Right lobe of liver (tissue), 6 donors: ENCODE data around the gene RBP3. TPM values are rescaled to one million over a fixed set of nuclear protein-coding genes. Genes with fewer than 3 reads are reported as not detected.

Experiments used
- ATAC-seq, 4 donors: fragments of 200-7000 bp; cut with Tn5 transposase; one replicate each; pipeline ENCODE4 v1.9.1; 2020; ENCODE audit warnings: mild to moderate bottlenecking in 4 of 4, moderate library complexity in 4 of 4
- DNase-seq, 3 donors: peaks; one replicate each; pipeline ENCODE4 v3.0.0-alpha.2; 2020
- H3K27ac ChIP-seq, 3 donors: fragments of 200-600 bp; one replicate each; pipeline ENCODE4 v1.8.0; 2022
- H3K27me3 ChIP-seq, 2 donors: fragments of 200-600 bp; one replicate each; pipeline ENCODE4 v1.8.0; 2022
- H3K36me3 ChIP-seq, 4 donors: fragments of 200-600 bp; sonication (generic) in 1 of 4; one replicate each; pipeline versions ENCODE4 v1.5.1 to v1.8.0; 2017 to 2022; ENCODE audit warnings: control low read depth in 1 of 4
- H3K4me1 ChIP-seq, 4 donors: fragments of 200-600 bp; sonication (generic) in 1 of 4; one replicate each; pipeline versions ENCODE4 v1.5.1 to v1.8.0; 2017 to 2022; ENCODE audit warnings: control low read depth in 1 of 4
- H3K4me3 ChIP-seq, 3 donors: fragments of 200-600 bp; one replicate each; pipeline ENCODE4 v1.8.0; 2022
- H3K9me3 ChIP-seq, 4 donors: fragments of 200-600 bp; sonication (generic) in 1 of 4; one replicate each; pipeline versions ENCODE4 v1.5.1 to v1.8.0; 2017 to 2022; ENCODE audit warnings: control low read depth in 1 of 4
- CTCF ChIP-seq, 4 donors: fragments of 200-600 bp in 3 of 4; fragments of 450-650 bp in 1 of 4; IDR thresholded peaks; one replicate each; pipeline versions ENCODE4 v1.5.1 to v1.8.0; 2016 to 2022; ENCODE audit warnings: antibody characterized with exemption in 4 of 4, mild to moderate bottlenecking in 2 of 4
- POLR2A ChIP-seq: fragments of 450-650 bp; IDR thresholded peaks from one replicate; pipeline ENCODE4 v1.6.1; 2017; ENCODE audit warnings: antibody characterized with exemption, mild to moderate bottlenecking
- WGBS: methylation state at CpG from one replicate; pipeline ENCODE4 v1.1.6; 2018; ENCODE audit warnings: low coverage, low lambda C conversion rate; ENCODE audit not compliant: insufficient coverage; ENCODE audit errors: missing lambda C conversion rate; 5-methylcytosine and 5-hydroxymethylcytosine counted together
- intact Hi-C, 2 donors: fragments of 100-400 bp; cut with DNase I; formaldehyde crosslinking; loops; one replicate each; pipeline versions ENCODE4 v1.11.2 to v1.14.1; 2022
- total RNA-seq, 6 experiments: library from RNA; depleted of rRNA in 2 of 6; stranded (reverse); fragments of >200 nt in 2 of 6; fragmentation: NEBNext Ultra II Directional in 3 of 6; extraction: Animal tissue kit (Norgen Biotek cat#: 25700) in 3 of 6; gene quantifications; one replicate each; pipeline versions ENCODE4 v1.1.0 to v1.2.4, GENCODE V29; 2016 to 2023
- donor health status: DM: no; HTN: yes; CAD: no.
- donor health status: DM: no; HTN: no; CAD: no.
- donor health status: DM: no; HTN: no; CAD: no.
- donor health status: DM: no; HTN: yes; CAD: no.
- donor health status: DM: no; HTN: yes; CAD: no.

RBP3 gene
- total RNA-seq, 6 experiments from 2014 or later, result not detected

- Histone ChIP-seq H3K4me3 (no peak overlapping the region), H3K36me3 (no peaks in the 10 kb centered on the region), H3K4me1 (no peaks in the 10 kb centered on the region), H3K9me3 (no peaks in the 10 kb centered on the region), H3K27ac (no peak overlapping the region), H3K27me3 (no peaks in the 10 kb centered on the region)
- intact Hi-C loops, result no loop called here
- TF ChIP-seq POLR2A (no peak), CTCF (IDR thresholded peaks at IDR 0.05) (no peak)
- DNase-seq (peak in 1 of 3 donors; percentile 30), ATAC-seq (no peak)
- 100% methylated on average over 1 of the region's 3 CpGs for WGBS
These were observed 10.3 kb downstream of the RBP3 start for GRCh38 chr10:47358457-47358856.

GRCh38 chr10:47359101-47359500, 10.9 kb downstream of the RBP3 start:
- 66% methylated on average over 2 of the region's 2 CpGs for WGBS
- Histone ChIP-seq H3K4me1 (no peaks in the 10 kb centered on the region), H3K9me3 (no peaks in the 10 kb centered on the region), H3K27me3 (no peaks in the 10 kb centered on the region), H3K4me3 (no peak overlapping the region), H3K36me3 (no peaks in the 10 kb centered on the region), H3K27ac (no peak overlapping the region)
- TF ChIP-seq CTCF (IDR thresholded peaks at IDR 0.05) (no peak), POLR2A (no peak)
- intact Hi-C loops, result no loop called here
- ATAC-seq (no peak), DNase-seq (peak in 1 of 3 donors; percentile 16)

GRCh38 chr10:47359626-47360418, 11.7 kb downstream of the RBP3 start:
- DNase-seq (no peak), ATAC-seq (no peak)
- TF ChIP-seq CTCF (IDR thresholded peaks at IDR 0.05) (no peak), POLR2A (no peak)
- H3K36me3 ChIP-seq, result no peaks in the 10 kb centered on the region
- H3K9me3 ChIP-seq, result no peaks in the 10 kb centered on the region
- H3K27me3 ChIP-seq, result no peaks in the 10 kb centered on the region
- H3K4me1 ChIP-seq, result no peaks in the 10 kb centered on the region
- no peak overlapping the region for H3K4me3 ChIP-seq
- intact Hi-C loops, result no loop called here
- no CpG with 5 or more reads among the region's 4 CpGs for WGBS
- no peak overlapping the region for H3K27ac ChIP-seq

- Histone ChIP-seq H3K27ac (no peak overlapping the region), H3K4me1 (no peaks in the 10 kb centered on the region), H3K4me3 (no peak overlapping the region), H3K27me3 (no peaks in the 10 kb centered on the region), H3K9me3 (no peaks in the 10 kb centered on the region), H3K36me3 (no peaks in the 10 kb centered on the region)
- ATAC-seq, result no peak
- intact Hi-C loops, result no loop called here
- TF ChIP-seq POLR2A (no peak), CTCF (IDR thresholded peaks at IDR 0.05) (no peak)
- DNase-seq, result peak in 1 of 3 donors; percentile 30
- WGBS, result 93% methylated on average over 2 of the region's 14 CpGs
These were observed 12.4 kb downstream of the RBP3 start for GRCh38 chr10:47360419-47361040.
